Spinal cord (tissue), 10 donors: ENCODE data around the gene GFI1. TPM values are rescaled to one million over a fixed set of nuclear protein-coding genes. Genes with fewer than 3 reads are reported as not detected.
"Not testable (repeated sequence)": the region's sequence is repeated elsewhere in the genome, so short reads cannot be mapped to it uniquely, and the experiment has no call there.

Experiments used
- DNase-seq, 6 donors: peaks; one replicate each; pipeline versions ENCODE4 v3.0.0 to v3.0.0-alpha.2; 2013 to 2015; ENCODE audit warnings: low spot score in 6 of 6, low read depth in 4 of 6
- H3K27ac ChIP-seq: one replicate; pipeline ENCODE4 v1.5.1; 2013; ENCODE audit warnings: low read depth, low read length, control low read depth
- H3K27me3 ChIP-seq: one replicate; pipeline ENCODE4 v1.6.1; 2013; ENCODE audit warnings: low read length; ENCODE audit not compliant: control insufficient read depth, insufficient read depth
- H3K36me3 ChIP-seq: one replicate; pipeline ENCODE4 v1.6.1; 2013; ENCODE audit warnings: low read length; ENCODE audit not compliant: control insufficient read depth, insufficient read depth
- H3K4me1 ChIP-seq: one replicate; pipeline ENCODE4 v1.6.1; 2013; ENCODE audit warnings: low read length; ENCODE audit not compliant: control insufficient read depth, insufficient read depth
- H3K4me3 ChIP-seq: one replicate; pipeline ENCODE4 v1.5.1; 2013; ENCODE audit warnings: low read depth, low read length, control low read depth
- H3K9me3 ChIP-seq: one replicate; pipeline ENCODE4 v1.6.1; 2013; ENCODE audit warnings: low read length; ENCODE audit not compliant: control insufficient read depth, insufficient read depth
- WGBS: methylation state at CpG from one replicate; pipeline ENCODE4 v1.1.5; 2013; ENCODE audit warnings: missing lambda C conversion rate; ENCODE audit not compliant: insufficient coverage; 5-methylcytosine and 5-hydroxymethylcytosine counted together
- long read RNA-seq, 4 donors: transcript quantifications; one replicate each; lab custom pipeline, GENCODE V29; 2026
- polyA plus RNA-seq, 2 donors: library from polyadenylated mRNA; unstranded; fragments of 120-200 nt; gene quantifications; one replicate each; pipeline ENCODE4 v1.2.1, GENCODE V29; 2013; ENCODE audit not compliant: insufficient read length in 2 of 2
- total RNA-seq, 2 donors: library from RNA; depleted of rRNA in 1 of 2; stranded (reverse); fragments of 120-200 nt in 1 of 2; fragments of >200 nt in 1 of 2; gene quantifications; one replicate each; pipeline versions ENCODE4 v1.2.3 to v1.2.4, GENCODE V29; 2013 to 2014
- donor health status: healthy.

GFI1 gene
- 1 to 10 TPM in 1 of 2 donors, under 1 TPM in 1; 0.44 to 1.2 TPM for total RNA-seq
- polyA plus RNA-seq, result under 1 TPM; 0.16 to 0.26 TPM
- long read RNA-seq, donor 1, result 0 reads
- long read RNA-seq, donor 2, result 0 reads
- long read RNA-seq, donor 3, result 0 reads
- long read RNA-seq, donor 4, result 0 reads

DNA sequence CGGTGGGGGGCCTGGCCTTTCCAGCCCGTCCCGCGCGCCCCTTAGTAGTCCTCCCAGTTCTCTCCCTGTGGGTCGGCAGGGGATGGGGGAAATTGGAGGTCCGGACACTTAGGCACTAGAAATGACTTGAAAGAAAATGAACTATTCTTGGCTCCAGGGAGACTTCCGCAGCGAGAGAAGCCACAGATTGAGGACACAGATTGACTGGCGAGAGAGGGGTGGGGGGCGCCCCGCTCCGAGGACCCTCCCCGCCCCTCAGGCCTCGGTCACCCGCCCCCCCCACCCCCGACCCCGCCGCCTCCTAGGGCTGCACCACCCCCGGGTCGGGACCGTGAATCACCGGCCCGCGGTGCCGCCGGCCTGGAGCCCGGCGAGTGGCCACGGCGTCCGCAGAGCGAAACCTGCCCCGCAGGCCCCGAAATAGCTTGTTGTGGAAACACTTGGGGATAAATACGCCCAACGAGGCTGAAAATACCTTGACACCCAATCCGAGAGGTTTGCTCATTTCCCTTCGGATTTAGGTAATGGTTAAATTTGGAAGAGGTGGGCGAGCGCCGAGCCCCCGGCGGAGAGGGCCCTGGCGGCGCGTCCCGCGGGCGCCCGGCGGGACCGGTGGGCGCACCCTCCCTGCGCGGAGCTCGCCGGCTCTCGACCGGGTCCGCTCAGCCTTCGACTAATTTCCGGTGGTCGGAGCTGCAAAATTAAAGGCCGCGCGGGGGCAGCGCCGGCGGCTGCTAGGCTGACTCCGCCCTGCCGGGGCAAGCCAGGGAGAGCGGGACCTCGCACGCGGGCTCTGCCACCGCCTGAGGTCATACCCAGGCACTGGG lies at the start of gene GFI1:
GFI1 (minus strand) TSS at position 675 of the 827 bp plus-strand sequence. CDS start 3,438 bp downstream, outside the sequence.
- peaks cover 81% of the 10 kb centered on the region for H3K27me3 ChIP-seq
- H3K9me3 ChIP-seq, result no peaks in the 10 kb centered on the region
- no peak within 1 kb of the TSS for H3K27ac ChIP-seq
- peaks cover 48% of the 10 kb centered on the region for H3K4me1 ChIP-seq
- DNase-seq, result peak in 2 of 6 donors; percentile 5 to 15
- H3K4me3 ChIP-seq, result peak within 1 kb of the TSS; percentile 36
- under 1% methylated on average over 66 of the region's 77 CpGs for WGBS
- H3K36me3 ChIP-seq, result no peaks in the 10 kb centered on the region

DNA sequence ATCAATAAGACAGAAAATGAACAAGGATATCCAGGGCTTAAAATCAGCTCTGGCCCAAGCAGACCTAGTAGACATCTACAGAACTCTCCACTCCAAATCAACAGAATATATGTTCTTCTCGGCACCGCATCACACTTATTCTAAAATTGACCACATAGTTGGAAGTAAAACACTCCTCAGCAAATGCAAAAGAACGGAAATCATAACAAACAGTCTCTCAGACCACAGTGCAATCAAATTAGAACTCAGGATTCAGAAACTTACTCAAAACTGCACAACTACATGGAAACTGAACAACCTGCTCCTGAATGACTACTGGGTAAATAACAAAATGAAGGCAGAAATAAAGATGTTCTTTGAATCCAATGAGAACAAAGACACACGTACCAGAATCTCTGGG lies 45.6 kb upstream of the GFI1 start:
- 100% methylated on average over 2 of the region's 4 CpGs for WGBS

DNA sequence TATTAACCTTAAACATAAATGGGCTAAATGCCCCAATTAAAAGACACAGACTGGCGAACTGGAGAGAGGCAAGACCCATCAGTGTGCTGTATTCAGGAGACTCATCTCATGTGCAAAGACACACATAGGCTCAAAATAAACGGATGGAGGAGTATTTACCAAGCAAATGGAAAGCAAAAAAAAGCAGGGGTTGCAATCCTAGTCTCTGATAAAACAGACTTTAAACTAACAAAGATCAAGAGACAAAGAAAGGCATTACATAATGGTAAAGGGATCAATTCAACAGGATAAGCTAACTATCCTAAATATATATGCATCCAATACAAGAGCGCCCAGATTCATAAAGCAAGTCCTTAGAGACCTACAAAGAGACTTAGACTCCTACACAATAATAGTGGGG lies 45.2 kb upstream of the GFI1 start:
- H3K4me3 ChIP-seq, H3K9me3 ChIP-seq, H3K27ac ChIP-seq, H3K4me1 ChIP-seq, H3K27me3 ChIP-seq, H3K36me3 ChIP-seq, DNase-seq: not testable (repeated sequence)
- 100% methylated on average over 1 of the region's 3 CpGs for WGBS

More for the DNA sequence above, 45.6 kb upstream of the GFI1 start:
- not testable (repeated sequence) for H3K27me3 ChIP-seq, H3K36me3 ChIP-seq, H3K4me3 ChIP-seq, H3K9me3 ChIP-seq, DNase-seq, H3K4me1 ChIP-seq, H3K27ac ChIP-seq

DNA sequence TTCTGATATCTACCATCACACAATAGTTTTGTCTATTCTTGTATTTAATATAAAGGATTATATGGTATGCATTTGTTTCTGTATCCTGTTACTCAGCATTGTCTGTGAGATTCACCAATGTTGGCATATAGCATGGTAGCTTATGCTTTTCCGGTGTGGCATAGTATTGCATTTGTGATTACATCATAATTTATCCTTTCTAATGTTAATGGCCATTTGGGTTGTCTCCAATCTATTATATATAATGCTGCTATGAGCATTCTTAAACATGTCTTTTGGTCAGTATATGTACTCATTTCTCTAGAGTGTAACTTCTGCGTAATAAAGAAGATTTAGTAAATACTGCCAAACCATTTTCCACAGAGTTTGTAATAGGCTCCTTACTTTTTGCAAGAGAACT lies 40.9 kb upstream of the GFI1 start:
- no CpG with 5 or more reads among the region's 2 CpGs for WGBS
- Histone ChIP-seq H3K4me1 (no peaks in the 10 kb centered on the region), H3K9me3 (no peaks in the 10 kb centered on the region), H3K27ac (no peak overlapping the region), H3K27me3 (no peaks in the 10 kb centered on the region), H3K36me3 (no peaks in the 10 kb centered on the region), H3K4me3 (no peak overlapping the region)
- no peak for DNase-seq

DNA sequence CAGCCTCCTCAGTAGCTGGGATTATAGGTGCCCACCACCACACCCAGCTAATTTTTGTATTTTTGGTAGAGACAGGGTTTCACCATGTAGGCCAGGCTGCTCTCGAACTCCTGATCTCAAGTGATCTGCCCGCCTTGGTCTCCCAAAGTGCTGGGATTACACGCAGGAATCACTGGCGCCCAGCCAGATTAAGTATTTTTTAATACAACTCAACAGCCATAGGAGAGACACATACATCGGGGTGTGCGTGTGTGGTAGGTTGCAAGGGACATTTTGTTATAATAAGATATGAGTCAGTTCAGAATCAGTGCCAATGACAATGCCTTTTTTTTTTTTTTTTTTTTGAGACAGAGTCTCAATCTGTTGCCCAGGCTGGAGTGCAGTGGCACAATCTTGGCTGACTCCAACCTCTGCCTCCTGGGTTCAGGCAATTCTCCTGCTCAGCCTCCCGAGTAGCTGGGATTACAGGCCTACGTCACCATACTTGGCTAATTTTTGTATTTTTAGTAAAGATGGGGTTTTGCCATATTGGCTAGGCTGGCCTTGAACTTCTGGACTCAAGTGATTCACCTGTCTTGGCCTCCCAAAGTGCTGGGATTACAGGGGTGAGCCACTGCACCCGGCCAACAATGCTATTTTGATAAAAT lies 38.3 kb upstream of the GFI1 start:
- H3K4me1 ChIP-seq, H3K9me3 ChIP-seq, H3K4me3 ChIP-seq, DNase-seq, H3K27me3 ChIP-seq, H3K27ac ChIP-seq, H3K36me3 ChIP-seq: not testable (repeated sequence)
- WGBS, result 100% methylated on average over 1 of the region's 9 CpGs

DNA sequence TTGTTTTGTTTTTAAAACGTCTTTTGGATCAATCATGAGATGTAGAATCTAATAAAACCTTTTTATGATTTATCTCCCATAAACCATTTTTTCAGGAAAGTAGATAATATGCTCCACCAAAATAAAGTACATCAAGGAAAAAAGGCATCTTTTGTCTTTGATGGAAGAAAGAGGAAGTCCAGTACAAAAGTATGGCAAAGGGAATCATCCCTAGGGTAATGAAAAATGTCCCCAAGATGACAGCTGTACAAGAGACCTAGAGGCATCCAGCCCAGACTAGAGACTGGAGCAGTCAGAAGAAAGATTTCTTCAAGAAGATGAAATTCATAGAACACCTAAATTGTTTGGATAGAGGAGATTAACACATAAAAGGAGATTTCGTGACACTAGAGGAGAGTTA lies 32.3 kb upstream of the GFI1 start:
- no peak overlapping the region for H3K27ac ChIP-seq
- no peaks in the 10 kb centered on the region for H3K9me3 ChIP-seq
- no CpG with 5 or more reads among the region's 2 CpGs for WGBS
- DNase-seq, result no peak
- H3K36me3 ChIP-seq, result no peaks in the 10 kb centered on the region
- H3K4me1 ChIP-seq, result no peaks in the 10 kb centered on the region
- no peaks in the 10 kb centered on the region for H3K27me3 ChIP-seq
- no peak overlapping the region for H3K4me3 ChIP-seq

DNA sequence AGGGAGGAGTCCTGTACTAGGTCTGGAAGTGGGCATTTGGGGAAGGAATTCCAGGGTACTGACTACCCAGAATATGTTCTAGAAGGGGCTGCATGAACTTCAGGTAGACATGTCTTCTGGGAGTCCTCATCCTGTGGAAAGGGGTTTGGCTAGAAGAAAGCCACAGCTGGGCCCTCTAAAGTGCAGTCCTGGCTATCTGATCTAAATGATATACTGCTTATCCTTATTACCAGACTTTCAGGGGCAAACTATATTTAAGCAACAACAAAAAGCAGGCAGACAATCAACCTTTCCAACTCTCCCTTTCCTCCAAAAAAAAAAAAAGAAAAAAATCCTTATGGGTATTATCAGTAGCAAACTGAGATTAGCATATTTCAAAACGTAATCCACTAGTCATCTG lies 29.8 kb upstream of the GFI1 start:
- Histone ChIP-seq H3K27me3 (no peaks in the 10 kb centered on the region), H3K4me1 (no peaks in the 10 kb centered on the region), H3K4me3 (no peak overlapping the region), H3K36me3 (no peaks in the 10 kb centered on the region), H3K27ac (no peak overlapping the region), H3K9me3 (no peaks in the 10 kb centered on the region)
- DNase-seq, result no peak
- WGBS, result no CpG with 5 or more reads among the region's 1 CpG

DNA sequence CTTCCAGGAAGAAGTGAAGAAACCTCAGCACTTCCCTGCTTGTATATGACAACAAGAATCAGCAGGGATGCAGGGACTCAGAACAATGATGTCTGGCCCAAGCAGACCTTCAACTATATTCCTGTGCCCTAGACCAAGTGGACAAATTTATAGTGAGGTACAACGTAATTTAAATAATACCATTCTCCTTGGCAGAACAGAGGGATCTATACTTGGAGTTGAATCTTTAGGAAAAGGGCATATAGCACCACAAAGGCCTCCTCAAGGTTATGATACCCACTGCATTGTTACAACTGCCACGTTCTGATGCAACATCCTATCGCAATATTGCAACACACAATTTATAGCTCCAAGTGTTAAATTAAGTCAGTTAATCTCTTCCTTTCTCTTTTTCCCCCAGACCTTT lies 29.1 kb upstream of the GFI1 start:
- Histone ChIP-seq H3K9me3 (no peaks in the 10 kb centered on the region), H3K27me3 (no peaks in the 10 kb centered on the region), H3K36me3 (no peaks in the 10 kb centered on the region), H3K27ac (no peak overlapping the region), H3K4me3 (no peak overlapping the region), H3K4me1 (no peaks in the 10 kb centered on the region)
- no peak for DNase-seq
- WGBS, result 100% methylated on average over 1 of the region's 3 CpGs

DNA sequence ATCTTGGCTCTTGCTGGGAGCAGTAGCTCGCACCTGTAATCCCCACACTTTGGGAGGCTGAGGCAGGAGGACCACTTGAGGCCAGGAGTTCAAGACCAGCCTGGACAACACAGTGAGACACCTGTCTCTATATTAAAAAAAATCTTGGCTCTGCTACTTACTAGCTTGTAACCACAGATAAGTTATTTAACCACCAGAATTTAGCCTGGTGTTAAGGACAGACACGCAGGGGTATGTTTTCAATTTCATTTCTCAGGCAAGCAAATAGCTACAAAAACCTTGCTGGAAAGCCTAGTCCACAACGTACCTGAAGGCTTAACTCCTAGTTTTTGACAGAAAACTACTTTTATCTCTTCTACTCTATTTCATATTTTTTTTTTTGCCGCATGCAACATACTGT lies 24.8 kb upstream of the GFI1 start:
- DNase-seq, result no peak
- no peaks in the 10 kb centered on the region for H3K36me3 ChIP-seq
- no peak overlapping the region for H3K27ac ChIP-seq
- H3K4me3 ChIP-seq, result no peak overlapping the region
- H3K4me1 ChIP-seq, result no peaks in the 10 kb centered on the region
- no peaks in the 10 kb centered on the region for H3K27me3 ChIP-seq
- H3K9me3 ChIP-seq, result no peaks in the 10 kb centered on the region
- 85% methylated on average over 4 of the region's 4 CpGs for WGBS

DNA sequence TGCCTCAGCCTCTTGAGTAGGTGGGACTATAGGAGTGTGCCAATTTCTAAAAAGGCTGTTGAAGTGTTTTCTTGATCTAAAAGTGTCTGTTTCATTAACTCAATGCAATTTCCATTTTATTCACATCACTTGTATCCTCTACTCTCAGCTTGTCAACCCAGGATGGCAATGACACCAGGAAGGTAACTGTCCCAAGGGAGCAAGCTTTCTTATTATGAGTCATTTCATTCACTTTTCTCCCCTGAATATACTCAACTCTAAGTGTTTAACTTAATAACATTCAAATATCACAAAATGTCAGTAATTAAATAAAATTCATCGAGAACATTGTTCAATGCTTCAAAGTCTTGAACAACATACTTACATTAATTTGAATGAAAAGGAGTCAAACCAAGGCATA lies 22.9 kb upstream of the GFI1 start:
- no CpG with 5 or more reads among the region's 1 CpG for WGBS
- H3K4me1 ChIP-seq, result no peaks in the 10 kb centered on the region
- no peak overlapping the region for H3K4me3 ChIP-seq

More for the DNA sequence above, 22.9 kb upstream of the GFI1 start:
- no peaks in the 10 kb centered on the region for H3K9me3 ChIP-seq
- H3K36me3 ChIP-seq, result no peaks in the 10 kb centered on the region
- H3K27me3 ChIP-seq, result no peaks in the 10 kb centered on the region
- no peak for DNase-seq
- no peak overlapping the region for H3K27ac ChIP-seq
